ENCODE results near the gene PCED1B.

- TF ChIP-seq EZH2 (IDR thresholded peaks at IDR 0.05; ENCODE audit: borderline replicate concordance): no peak
- no peak for TF ChIP-seq CTCF (IDR thresholded peaks at IDR 0.05; ENCODE audit: poor library complexity)
- no peak for TF ChIP-seq EZH2phosphoT487 (IDR thresholded peaks at IDR 0.05; ENCODE audit: low read depth, severe bottlenecking, unreplicated experiment)
These were observed 41.3 kb downstream of the PCED1B start for GRCh38 chr12:47120736-47121135.
